ENCODE results near the gene KLHDC10.
"Not testable (repeated sequence)": the region's sequence is repeated elsewhere in the genome, so short reads cannot be mapped to it uniquely, and the experiment has no call there.

The KLHDC10 gene

DNA sequence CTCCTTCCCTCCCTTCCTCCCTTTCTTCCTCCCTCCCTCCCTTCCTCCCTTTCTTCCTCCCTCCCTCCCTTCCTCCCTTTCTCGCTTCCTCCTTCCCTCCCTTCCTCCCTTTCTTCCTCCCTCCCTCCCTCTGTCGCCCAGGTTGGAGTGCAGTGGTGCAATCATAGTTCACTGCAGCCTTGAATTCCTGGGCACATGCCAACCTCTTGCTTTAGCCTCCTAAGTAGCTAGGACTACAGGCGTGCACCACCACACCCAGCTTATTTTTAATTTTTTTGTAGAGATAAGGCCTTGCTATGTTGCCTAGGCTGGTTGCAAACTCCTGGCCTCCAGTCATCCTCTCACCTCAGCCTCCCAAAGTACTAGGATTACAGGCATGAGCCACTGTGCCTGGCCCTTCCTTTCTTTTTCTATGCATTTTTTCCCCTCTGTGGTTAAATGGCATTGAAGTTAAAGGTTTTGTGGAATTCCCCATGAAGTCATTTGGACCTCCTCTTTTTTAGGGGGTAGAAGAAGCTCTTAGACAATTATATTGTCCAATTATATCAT, 9.6 kb downstream of the KLHDC10 start:
- DNase-seq = no peak

DNA sequence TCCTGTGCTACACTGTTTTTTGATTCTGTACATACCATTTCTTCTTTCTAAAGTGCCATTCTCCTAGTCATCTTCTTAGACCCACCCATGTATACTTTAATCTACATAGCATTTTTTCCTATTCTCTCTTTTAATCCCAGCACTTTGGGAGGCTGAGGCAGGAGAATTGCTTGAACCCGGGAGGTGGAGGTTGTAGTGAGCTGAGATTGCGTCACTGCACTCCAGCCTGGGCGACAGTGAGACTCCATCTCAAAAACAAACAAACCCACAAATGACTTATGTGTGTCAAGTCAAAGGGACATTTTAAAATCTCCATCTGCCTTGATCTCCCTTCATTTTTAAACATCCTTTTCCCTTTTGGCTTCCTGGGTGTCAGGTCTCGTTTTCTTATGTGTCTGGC, 13.2 kb downstream of the KLHDC10 start:
- not testable (repeated sequence) for DNase-seq

DNA sequence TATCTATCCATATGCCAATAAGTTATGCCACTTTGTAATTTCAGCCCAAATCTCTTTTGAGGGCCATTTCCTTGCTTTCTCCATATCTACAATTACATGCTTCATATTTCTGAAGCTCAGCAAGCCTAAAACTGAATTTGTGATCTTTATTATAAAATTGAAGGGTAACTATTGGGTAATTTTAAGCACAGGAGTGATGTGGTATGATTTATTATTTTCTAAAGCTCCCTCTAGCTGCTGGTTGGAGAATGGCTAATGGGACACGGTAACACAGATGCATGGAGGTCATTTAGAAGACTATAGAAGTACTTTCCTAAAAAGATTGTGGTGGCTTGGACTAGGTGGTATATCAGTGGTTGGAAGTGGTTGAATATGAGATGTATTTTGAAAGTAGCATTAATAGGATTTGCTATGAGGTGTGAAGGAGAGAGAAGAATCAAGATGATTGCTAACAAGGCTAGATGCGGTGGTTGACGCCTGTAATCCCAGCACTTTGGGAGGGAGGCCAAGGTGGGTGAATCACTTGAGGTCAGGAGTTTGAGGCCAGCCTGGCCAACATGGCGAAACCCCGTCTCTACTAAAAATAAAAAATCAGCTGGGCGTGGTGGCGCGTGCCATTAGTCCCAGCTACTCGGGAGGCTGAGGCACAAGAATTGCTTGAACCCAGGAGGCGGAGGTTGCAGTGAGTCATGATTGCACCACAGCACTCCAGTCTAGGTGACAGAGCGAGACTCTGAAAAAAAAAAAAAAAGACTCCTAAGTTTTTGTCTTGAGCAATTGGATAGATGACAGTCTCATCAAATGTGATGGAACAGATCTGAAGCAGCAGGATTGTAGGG, 13.9 kb downstream of the KLHDC10 start:
- DNase-seq = peak; percentile 30

DNA sequence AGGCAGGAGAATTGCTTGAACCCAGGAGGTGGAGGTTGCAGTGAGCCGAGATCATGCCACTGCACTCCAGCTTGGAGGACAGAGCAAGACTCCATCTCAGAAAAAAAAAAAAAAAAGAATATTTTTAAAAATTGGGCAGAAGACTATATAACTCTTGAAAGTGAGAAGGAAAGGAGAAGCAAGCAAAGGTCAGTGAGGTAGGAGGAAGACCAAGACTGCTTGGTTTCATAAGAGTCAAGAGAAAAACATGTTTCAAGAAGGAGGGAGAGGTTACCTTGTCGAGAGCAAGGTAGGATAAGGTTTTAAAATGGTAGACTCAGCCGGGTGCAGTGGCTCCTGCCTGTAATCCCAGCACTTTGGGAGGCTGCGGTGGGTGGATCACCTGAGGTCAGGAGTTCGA, 14.9 kb downstream of the KLHDC10 start:
- not testable (repeated sequence) for DNase-seq

DNA sequence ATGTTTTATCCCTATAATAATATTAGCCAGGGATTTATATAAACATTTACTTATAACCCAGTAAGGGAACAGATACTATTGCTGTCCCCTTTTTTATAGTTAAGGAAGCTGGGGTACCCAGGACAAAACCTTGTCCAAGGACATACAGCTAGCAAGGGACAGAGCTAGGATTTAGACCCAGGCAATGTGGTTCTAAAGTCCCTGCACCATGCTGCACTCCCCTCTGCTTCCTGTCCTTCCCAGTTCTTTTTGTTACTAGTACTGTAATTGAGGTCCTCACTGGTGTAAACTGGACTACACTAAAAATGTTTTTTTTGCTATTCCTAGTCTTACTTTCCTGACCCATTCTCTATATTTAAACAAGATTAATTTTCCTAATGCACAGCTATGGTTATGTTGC, 16.6 kb downstream of the KLHDC10 start:
- DNase-seq = no peak

DNA sequence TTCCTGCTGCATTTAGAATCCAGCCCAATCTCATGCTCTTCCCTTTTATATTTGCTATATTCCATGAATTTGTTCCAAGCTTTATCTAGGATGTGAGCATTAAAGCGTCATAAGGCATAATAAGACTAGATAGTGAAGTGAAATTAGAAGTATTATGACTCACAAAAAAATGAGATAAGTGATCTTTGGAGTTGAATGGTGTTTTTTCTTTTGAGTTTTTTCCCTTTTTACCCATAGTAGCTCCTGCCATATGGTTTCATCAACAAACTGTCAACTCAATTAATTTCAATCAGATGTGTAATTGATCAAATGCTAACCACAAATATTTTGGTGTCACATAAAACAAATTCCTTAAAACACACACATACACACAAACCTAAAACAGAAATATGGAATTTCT, 17.0 kb downstream of the KLHDC10 start:
- DNase-seq = no peak

DNA sequence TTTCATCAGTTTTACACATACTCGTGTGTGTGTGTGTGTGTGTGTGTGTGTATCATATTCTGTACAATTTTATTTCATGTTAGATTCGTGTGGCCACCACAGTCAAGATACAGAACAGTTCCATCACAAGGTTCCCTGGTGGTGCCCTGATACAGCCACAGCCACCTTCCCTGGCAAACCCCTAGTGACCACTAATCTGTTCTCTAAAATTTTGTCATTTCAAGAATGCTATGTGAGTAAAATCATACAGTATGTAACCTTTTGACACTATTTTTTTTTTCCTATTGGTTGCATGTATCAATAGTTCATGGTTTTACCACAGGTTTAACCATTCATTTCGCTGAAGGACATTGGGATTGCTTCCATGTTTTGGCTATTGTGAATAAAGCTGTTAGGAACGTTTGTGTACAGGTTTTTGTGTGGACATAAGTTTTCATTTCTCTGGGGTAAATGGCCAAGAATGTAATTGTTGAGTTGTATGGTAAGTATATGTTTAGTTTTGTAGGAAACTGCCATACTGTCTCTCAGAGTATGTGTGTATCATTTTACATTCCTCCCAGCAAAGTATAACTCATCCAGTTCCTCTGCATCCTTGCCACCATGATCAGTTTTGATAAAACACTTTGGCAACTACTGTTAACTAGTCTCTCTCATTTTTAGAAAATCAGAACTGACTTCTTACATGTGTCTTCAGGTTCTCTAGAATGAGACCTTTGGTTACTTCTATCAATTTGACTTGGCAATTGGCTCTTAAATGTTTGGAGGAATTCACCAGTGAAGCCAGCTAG, 20.6 kb downstream of the KLHDC10 start:
- no peak for DNase-seq

DNA sequence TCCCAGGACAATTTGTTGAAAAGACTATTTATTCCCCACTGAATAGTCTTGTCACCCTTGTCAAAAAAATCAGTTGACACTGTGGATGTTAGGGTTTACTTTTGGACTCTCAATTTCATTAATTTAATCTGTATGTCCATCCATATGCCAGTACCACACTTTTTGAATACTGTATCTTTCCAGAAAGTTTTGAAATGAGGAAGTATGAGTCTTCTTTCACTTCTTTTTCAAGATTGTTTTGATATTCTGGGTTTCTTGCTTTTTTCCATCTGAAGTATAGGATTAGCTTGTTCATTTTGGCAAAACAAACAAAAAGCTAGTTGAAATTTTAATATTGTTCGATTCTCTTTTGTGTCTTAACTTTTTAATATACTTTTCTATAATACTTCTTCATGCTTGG, 21.7 kb downstream of the KLHDC10 start:
- DNase-seq = no peak

DNA sequence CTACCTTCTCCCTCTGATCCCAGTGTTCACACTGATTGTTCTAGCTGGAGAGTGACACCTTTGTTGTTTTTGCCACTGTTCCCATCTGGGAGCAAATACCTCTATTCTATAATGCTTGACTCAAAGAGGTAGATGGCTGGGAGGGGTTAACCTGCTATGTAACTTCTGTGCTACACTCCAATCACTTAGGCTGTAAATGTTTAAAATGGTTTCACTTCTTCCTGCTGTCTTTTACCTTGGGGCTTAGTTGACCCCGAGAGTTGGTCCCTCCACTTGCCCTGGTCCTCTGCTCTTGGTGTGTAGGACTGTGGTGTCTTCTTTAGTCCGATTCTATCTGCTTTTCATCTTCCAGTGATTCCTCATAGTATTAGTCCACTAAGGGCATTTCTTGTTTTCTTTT, 22.3 kb downstream of the KLHDC10 start:
- DNase-seq = no peak

DNA sequence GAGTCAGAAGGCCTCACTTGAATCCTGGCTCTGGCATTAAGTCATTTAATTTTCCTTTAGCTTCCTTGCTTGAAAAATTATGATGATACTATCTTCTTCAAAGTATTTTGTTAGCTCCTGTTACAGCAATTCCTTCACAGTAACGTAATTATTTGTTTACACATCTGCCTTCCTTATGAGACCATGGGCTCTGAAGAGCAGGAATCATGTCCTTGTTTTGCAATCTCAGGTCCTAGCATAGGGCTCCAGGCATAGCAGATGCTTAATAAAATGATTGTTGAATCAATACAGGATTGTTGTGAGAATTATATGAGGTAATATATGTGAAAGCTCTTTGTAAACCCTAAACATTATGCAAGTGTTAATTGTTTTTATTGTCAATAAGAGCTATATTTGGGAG, 25.5 kb downstream of the KLHDC10 start:
- DNase-seq = no peak

DNA sequence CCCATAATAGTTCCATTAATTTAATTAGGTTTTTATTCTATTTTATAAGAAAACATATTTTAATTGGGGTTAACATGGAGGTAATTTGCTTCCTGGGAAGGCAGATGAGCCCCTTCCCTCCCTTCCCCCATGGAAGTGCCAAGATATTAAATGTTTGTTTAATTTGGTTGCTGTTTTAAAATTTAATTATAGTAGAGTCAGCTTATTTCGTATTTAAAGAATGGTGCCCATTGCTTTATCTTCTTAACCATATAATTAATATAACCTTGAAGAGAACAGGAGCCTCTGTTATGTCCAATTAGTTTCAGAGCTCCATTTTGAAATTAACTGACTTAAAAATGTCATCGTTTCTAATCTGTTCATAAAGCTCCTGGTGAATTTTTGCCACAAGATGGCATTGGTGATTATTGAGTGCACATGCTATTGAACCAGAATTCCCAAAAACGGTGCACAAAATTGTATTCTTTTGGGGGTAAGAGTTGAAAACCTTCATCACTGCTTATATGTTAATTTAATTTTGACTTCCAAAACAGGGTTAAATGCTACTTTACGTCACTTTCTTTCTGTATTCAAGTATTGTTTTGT, 26.0 kb downstream of the KLHDC10 start:
- no peak for DNase-seq

DNA sequence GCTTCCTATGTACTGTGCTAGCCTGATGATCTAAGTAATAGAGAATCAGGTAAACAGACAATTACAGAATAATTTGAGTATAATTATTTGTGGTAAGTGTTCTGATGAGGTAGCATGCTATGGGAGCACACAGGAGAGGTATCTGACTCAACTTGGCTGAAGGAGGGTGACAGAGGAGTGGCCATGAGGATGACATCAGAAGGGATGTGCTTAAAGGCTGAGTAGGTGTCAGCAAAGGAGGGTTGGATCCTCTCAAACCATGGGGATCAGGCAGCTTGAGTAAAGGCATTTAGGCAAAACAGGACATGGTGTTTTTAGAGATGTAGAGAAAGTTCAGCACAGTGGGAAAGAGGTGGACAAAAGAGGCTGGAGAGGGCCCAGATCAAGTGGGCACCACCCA, 29.0 kb downstream of the KLHDC10 start:
- DNase-seq = no peak

DNA sequence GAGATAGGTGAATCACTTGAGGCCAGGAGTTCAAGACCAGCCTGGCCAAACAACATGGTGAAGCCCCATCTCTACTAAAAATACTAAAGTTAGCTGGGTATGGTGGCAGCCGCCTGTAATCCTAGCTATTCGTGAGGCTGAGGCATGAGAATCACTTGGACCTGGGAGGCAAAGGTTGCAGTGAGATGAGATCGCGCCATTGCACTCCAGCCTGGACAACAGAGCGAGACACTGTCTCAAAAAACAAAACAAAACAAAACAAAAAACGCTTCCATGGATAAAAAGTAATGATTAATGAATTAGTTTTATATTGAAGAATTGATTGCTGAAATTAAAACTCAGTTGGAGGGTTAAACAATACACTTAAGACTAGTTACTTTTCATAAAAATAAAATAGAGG, 32.3 kb downstream of the KLHDC10 start:
- no peak for DNase-seq

DNA sequence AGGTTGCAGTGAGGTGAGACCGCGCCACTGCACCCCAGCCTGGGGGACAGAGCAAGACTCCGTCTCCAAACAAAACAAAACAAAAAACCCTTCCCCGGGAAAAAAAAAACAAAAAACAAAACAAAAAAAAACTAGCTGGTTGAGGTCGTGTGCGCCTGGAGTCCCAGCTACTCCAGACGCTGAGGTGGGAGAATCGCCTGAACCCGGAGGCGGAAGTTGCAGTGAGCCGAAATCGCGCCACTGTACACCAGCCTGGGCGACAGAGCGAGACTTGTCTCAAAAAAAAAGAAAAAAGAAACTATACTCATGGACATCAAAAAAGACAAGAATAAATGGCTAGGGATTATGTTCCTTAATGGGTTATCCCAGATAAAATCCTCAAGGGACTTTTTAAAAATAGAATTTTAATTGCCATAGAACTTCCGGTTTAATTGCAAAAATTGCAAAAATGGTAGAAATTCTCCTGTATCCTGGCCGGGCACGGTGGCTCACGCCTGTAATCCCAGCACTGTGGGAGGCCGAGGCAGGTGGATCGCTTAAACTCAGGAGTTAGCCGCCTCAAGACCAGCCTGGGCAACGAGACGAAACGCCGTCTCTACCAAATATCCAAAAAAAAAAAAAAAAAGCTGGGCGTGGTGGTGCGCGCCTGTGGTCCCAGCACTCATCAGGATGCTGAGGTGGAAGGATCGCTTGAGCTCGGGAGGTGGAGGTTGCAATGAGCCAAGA, 37.8 kb downstream of the KLHDC10 start:
- no peak for DNase-seq

DNA sequence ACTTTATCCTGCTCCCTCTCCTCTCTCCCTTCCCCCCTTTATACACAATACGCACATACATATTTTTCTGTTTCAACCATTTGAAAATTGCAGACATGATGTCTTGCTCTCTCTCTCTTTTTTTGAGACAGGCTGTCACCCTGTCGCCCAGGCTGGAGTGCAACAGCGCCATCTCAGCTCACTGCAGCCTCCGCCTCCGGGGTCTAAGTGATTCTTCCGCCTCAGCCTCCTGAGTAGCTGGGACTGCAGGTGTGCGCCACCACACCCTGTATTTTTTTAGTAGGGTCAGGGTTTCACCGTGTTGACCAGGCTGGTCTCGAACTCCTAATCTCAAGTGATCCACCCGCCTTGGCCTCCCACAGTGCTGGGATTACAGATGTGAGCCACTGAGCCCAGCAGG, 38.5 kb downstream of the KLHDC10 start:
- no peak for DNase-seq

DNA sequence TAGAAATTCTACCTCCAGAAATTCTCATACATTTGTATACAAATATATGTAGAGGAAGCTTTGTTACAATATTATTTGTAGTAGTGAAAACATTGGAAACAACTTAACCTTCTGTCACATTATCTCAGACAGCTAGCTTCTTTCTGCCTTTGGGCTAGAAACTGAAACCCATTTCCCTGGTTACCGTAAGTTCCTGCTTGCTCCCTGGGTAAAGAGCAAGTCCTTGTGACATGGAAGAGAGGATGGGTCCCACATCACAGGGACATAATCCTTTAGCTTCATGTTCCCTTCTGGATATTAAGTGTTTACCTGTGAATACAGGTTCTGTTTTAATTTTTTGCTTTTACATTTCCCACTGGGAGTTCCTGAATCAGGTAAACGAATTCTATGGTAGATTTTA, 41.8 kb downstream of the KLHDC10 start:
- no peak for DNase-seq

DNA sequence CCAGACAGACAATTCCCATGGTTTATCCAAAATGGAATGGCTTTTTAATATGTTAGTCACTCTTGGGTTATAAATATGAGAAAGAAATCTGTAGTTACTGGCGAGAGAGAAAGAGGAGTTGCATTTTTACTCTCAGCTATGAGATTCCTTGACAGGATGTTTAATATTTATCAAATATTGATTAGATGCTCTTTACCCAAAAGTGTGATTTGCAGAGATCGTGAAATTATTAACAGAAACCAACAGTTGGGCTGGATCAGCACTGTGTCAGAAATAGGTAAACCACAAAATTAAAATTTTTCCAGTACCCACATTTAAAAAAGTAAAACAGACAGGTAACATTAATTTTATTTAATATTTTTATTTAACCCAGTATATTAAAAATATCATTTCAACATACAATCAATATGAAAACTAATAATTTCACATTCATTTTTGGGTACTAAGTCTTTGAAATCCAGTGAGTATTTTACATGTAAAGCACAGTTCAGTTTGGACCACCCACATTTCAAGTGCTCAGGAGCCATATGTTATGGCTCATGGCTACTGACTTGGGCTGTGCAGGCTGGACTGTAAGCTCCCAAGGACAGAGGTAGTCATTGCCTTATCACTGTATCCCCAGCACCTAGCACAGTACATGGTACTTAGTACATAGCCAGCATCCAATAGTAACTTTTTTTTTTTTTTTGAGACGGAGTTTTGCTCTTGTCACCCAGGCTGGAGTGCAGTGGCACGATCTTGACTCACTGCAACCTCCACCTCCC, 42.5 kb downstream of the KLHDC10 start:
- no peak for DNase-seq

DNA sequence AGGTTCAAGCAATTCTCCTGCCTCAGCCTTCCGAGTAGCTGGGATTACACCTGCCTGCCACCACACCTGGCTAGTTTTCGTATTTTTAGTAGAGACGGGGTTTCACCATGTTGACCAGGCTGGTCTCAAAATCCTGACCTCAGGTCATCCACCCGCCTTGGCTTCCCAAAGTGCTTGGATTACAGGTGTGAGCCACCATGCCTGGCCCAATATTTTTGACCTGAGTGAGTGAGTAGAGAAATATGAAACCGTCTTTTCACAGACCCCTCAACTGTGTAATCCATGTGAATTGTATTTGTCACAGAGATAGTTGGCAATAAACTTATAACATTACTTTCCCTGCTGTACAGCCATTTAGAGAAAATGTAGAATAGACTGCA, 43.1 kb downstream of the KLHDC10 start:
- not testable (repeated sequence) for DNase-seq

DNA sequence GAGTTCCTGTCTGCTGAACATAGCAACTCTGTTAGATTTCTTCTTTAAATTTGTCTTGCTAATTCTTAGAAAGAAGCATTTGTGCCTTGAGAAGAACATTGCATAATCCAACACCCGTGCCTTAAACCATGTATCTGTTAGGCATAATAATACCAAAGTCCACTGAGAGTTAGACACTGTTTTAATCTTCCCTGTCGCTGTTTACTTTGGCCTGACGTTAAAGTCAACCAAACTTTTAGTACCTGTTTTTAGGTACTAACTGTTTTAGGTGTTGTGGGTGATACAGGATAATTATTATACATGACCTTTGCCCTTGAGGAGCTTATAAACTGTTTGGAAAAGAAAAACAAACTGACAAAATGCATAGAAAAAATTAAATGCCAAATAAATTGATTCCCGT, 43.6 kb downstream of the KLHDC10 start:
- DNase-seq = no peak

DNA sequence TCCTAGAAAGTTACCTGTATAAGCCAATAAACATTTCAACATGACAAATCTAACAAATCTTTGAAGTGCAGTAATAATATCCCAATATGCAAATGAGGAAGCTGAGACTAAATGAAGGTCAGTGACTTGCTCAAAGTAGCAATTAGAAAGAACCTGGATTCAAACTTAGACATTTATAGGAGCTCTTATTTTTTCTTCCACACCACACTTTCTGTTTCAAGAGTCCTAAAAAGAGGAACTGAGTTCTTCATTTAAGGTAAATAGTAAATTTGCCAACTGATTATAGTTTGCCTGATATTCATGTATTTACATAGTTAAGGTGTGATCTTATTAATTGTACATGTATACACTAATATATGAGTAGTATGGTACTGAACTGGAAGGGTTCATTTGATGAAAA, 44.0 kb downstream of the KLHDC10 start:
- DNase-seq = no peak

DNA sequence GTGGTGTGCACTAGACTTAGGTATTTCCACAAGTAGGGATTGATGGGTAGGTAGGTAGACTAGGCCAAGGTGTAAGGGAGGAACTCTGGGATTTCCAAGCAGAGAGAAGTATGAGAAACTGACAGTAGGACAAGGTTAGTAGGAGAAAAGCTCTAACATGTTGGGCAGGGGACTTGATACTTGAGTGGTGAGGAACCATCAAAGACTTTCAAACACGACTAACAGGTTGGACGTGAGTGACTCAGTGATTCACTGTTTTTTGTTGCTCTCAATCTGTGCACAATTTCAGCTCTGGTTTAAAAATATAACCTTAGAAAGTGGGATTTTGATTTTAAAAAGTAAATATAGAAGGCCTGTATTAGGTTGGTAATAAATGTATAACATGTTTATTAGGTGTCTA, 44.4 kb downstream of the KLHDC10 start:
- DNase-seq = no peak

DNA sequence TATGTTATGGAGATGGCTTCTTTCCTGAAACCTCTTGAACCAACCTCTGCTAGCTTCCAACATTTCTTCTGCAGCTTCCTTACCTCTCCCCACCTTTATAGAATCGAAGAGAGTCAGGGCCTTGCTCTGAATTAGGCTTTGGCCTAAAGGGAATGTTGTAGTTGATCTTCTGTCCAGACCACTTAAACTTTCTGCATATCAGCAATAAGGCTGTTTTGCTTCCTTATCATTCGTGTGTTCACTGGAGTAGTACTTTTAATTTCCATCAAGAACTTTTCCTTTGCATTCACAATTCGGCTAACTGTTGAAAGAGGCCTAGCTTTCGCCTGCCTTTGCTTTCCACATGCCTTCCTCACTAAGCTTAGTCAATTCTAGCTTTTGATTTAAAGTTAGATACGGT, 48.0 kb downstream of the KLHDC10 start:
- no peak for DNase-seq

Measured in CD4-positive, alpha-beta T cell treated with Interleukin-4 for 4 hours (primary cell).